Stimulated activated CD4-positive, alpha-beta T cell treated with anti-CD3 and anti-CD28 coated beads, Interleukin-12 subunit alpha, Interleukin-12 subunit beta, amount 100 ng/mL, for 24 hours (primary cell): ENCODE measurements around the gene TMEM244.
"Not testable (repeated sequence)": the region's sequence is repeated elsewhere in the genome, so short reads cannot be mapped to it uniquely, and the experiment has no call there.

Experiments used
- DNase-seq, 2 experiments: peaks; one replicate each; pipeline ENCODE4 v3.0.0-alpha.2; 2020; ENCODE audit warnings: low read depth in 2 of 2

Gene TMEM244

DNA sequence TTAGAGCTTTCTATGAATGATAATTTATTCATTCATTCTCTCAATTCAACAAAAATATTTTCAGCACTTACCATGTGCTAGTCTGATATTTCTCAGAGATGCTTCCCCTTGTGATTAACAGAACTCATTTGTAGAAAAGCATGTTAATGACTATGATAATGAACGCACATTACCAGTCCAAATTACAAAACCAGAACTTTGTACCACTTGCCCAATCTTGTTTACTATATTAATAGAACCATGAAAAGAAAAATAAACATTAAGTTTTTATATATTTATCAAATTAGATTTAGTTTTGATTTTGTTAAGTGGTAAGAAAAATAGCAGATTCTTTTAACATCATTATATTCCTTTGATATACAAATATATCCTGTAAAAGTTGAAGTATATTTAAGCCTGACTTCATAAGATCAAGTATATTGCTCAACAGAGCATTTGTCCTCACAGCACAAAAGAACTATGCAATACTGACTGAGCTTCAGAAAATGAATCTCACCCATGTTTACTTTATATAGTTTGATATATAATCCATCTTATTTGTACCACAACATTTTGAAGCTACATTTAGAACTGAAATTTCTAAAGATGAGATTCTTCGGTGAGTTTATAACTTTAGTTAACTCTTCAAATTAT lies 48.9 kb downstream of the TMEM244 start:
- DNase-seq = no peak

DNA sequence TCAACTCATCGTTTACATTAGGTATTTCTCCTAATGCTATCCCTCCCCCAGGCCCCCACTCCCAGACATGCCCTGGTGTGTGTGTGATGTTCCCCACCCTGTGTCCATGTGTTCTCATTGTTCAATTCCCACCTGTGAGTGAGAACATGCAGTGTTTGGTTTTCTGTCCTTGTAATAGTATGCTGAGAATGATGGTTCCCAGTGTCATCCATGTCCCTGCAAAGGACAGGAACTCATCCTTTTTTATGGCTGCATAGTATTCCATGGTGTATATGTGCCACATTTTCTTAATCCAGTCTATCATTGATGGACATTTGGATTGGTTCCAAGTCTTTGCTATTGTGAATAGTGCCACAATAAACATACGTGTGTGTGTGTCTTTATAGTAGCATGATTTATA lies 54.0 kb downstream of the TMEM244 start:
- DNase-seq = not testable (repeated sequence)

GRCh38 chr6:129802920-129803319 lies 58.2 kb downstream of the TMEM244 start:
- not testable (repeated sequence) for DNase-seq

DNA sequence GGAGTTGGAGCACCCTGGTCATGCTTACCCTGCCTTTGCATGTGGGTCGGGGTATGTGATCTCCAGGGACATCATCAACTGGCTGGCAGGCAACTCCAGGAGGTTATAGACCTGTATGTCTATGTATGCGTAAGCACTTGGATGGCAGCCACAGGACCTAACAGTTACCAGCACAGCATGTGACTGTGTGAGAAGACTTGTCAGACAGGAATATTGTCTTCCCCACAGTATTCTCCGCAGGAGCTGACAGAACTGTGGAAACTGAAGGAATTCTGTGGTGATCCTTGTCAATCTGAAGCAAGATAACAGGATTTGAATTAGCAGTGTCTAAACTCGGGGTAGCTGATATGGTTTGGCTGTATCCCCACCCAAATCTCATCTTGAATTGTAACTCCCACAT lies 59.2 kb downstream of the TMEM244 start:
- DNase-seq = no peak

GRCh38 chr6:129795261-129795660 lies 65.9 kb downstream of the TMEM244 start:
- no peak for DNase-seq

GRCh38 chr6:129793447-129793846 lies 67.7 kb downstream of the TMEM244 start:
- no peak for DNase-seq

- no peak for DNase-seq
These were observed 69.1 kb downstream of the TMEM244 start for GRCh38 chr6:129792049-129792448.

GRCh38 chr6:129790785-129791184 lies 70.3 kb downstream of the TMEM244 start:
- no peak for DNase-seq

- DNase-seq = no peak
These were observed 71.1 kb downstream of the TMEM244 start for GRCh38 chr6:129789974-129790373.

DNA sequence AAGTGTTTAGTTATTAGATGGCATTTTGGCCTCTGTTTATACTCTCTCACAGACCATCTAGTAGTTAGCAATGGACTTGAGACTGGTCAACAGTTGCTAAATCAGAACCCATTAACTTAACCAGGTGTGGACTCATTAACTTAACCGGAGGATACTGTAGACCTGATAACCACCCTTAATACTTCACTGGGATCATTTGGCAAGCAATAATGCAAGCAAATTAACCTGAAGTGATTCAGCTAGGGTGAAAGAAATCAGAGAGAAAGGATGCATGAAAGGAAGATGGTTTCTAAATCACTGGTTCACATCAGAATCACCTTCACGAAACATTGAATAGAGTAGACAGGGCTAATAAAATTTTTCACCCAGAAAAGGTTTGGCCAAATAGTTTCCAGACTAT lies 73.3 kb downstream of the TMEM244 start:
- DNase-seq = no peak

- DNase-seq = no peak
These were observed 74.6 kb downstream of the TMEM244 start for GRCh38 chr6:129786548-129786947.

DNA sequence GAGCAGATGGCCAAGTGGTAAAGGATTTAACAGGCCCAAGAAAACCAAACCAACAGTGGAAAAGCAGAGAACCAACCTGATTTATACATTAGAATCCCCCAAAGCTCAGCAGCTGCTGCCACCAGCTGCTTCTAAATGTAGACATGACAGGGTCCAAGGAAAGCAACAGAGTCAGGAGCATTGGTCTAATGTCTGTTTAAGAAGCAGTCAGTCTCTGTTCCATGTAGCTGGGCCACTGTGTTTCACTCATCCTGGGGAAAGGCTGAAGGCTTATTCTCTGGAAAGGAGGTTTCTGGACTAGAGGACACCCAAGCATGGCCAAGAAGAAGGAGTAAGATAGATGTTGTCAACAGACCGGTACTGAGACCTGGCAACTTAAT lies 75.4 kb downstream of the TMEM244 start:
- DNase-seq = no peak

GRCh38 chr6:129785047-129785755 lies 75.9 kb downstream of the TMEM244 start:
- no peak for DNase-seq
